NB4 (cell line): ENCODE results near the gene CLDN6.

ENCODE experiments used
- CTCF ChIP-seq: IDR thresholded peaks from one replicate; pipeline ENCODE4 v1.5.1; 2012; ENCODE audit warnings: low read depth, low read length
- MAX ChIP-seq: IDR thresholded peaks from 2 replicates; pipeline ENCODE4 v1.6.1; 2011; ENCODE audit warnings: low read depth, low read length
- MYC ChIP-seq: IDR thresholded peaks from 2 replicates; pipeline ENCODE4 v1.6.1; 2011; ENCODE audit warnings: low read depth, low read length
- POLR2A ChIP-seq: IDR thresholded peaks from 2 replicates; pipeline ENCODE4 v1.6.1; 2011; ENCODE audit warnings: mild to moderate bottlenecking; ENCODE audit not compliant: insufficient read length; ENCODE audit errors: extremely low read depth

GRCh38 chr16:3004319-3004718 is 13.7 kb downstream of the CLDN6 start:
- TF ChIP-seq CTCF = no peak
- no peak for TF ChIP-seq POLR2A
- no peak for TF ChIP-seq MYC
- TF ChIP-seq MAX = no peak
